NCI-H460 (cell line): ENCODE results near the gene IQSEC2. TPM values are rescaled to one million over a fixed set of nuclear protein-coding genes. Genes with fewer than 3 reads are reported as not detected.

Experiments used
- DNase-seq: peaks from one replicate; pipeline ENCODE4 v3.0.0-alpha.2; 2016; ENCODE audit warnings: low read depth; ENCODE audit errors: extremely low read depth
- total RNA-seq: library from RNA; depleted of rRNA; stranded (reverse); fragments of >200 nt; shearing (Covaris generic); gene quantifications from 2 replicates; pipeline ENCODE4 v1.2.3, GENCODE V29; 2014

Gene IQSEC2
- total RNA-seq, 1 experiment from 2014 or later: 15.6 TPM

- DNase-seq: no peak
Measured at GRCh38 chrX:53249408-53250042, 31.9 kb downstream of the IQSEC2 start.

- no peak for DNase-seq
Measured at GRCh38 chrX:53247928-53248327, 33.5 kb downstream of the IQSEC2 start.

- DNase-seq: no peak
Measured at GRCh38 chrX:53246231-53246630, 35.2 kb downstream of the IQSEC2 start.

- no peak for DNase-seq
Measured at GRCh38 chrX:53244610-53245009, 36.8 kb downstream of the IQSEC2 start.

GRCh38 chrX:53242310-53242709 is 39.1 kb downstream of the IQSEC2 start:
- no peak for DNase-seq

GRCh38 chrX:53241558-53241957 is 39.8 kb downstream of the IQSEC2 start:
- DNase-seq: no peak

- DNase-seq: no peak
Measured at GRCh38 chrX:53239474-53239873, 41.9 kb downstream of the IQSEC2 start.

GRCh38 chrX:53237056-53237455 is 44.3 kb downstream of the IQSEC2 start:
- DNase-seq: no peak

- no peak for DNase-seq
Measured at GRCh38 chrX:53236025-53236679, 45.2 kb downstream of the IQSEC2 start.

- no peak for DNase-seq
Measured at GRCh38 chrX:53235566-53235965, 45.8 kb downstream of the IQSEC2 start.

GRCh38 chrX:53234484-53234883 is 46.9 kb downstream of the IQSEC2 start:
- no peak for DNase-seq

- DNase-seq: no peak
Measured at GRCh38 chrX:53233536-53233935, 47.8 kb downstream of the IQSEC2 start.

GRCh38 chrX:53230116-53230515 is 51.3 kb downstream of the IQSEC2 start:
- no peak for DNase-seq

- DNase-seq: no peak
Measured at GRCh38 chrX:53227224-53227765, 54.1 kb downstream of the IQSEC2 start.

GRCh38 chrX:53224860-53225797 is 56.3 kb downstream of the IQSEC2 start, which contains the start of gene KDM5C:
TSS of gene KDM5C (minus strand) at chrX:53225207. CDS start at chrX:53224889, 318 bp downstream.
- DNase-seq: peak; percentile 93

GRCh38 chrX:53223955-53224859 is 57.2 kb downstream of the IQSEC2 start:
- DNase-seq: no peak

GRCh38 chrX:53223068-53223693 is 58.2 kb downstream of the IQSEC2 start:
- no peak for DNase-seq
